Body of pancreas (tissue), 4 donors: ENCODE measurements around the gene MAP3K4.

Experiments
- CTCF ChIP-seq, 7 experiments: fragments of 450-650 bp in 4 of 7; fragments of 200-600 bp in 3 of 7; sonication (generic) in 3 of 7; IDR thresholded peaks; one replicate each; pipeline ENCODE4 v1.5.1; 2016 to 2019; ENCODE audit warnings: antibody characterized with exemption in 7 of 7
- POLR2A ChIP-seq, 3 donors: fragments of 450-650 bp; IDR thresholded peaks; one replicate each; pipeline ENCODE4 v1.6.1; 2016; ENCODE audit warnings: antibody characterized with exemption in 3 of 3, mild to moderate bottlenecking in 2 of 3

- TF ChIP-seq CTCF (IDR thresholded peaks at IDR 0.05) = no peak
- no peak for TF ChIP-seq POLR2A (IDR thresholded peaks at IDR 0.05)
These were observed 119.7 kb downstream of the MAP3K4 start for GRCh38 chr6:161111261-161111660.
